Adrenal gland (tissue), 5 donors: ENCODE measurements around the gene OSBP.

ENCODE experiments used
- POLR2A ChIP-seq, 2 donors: fragments of 450-650 bp; IDR thresholded peaks; one replicate each; pipeline ENCODE4 v1.6.1; 2017; ENCODE audit warnings: antibody characterized with exemption in 2 of 2, mild to moderate bottlenecking in 2 of 2, moderate library complexity in 1 of 2
- TF ChIP-seq, protein P1 (sequence below), 6 experiments: fragments of 450-650 bp in 4 of 6; fragments of 200-600 bp in 2 of 6; sonication (generic) in 1 of 6; IDR thresholded peaks; 1 replicate in 5 of 6; 2 replicates in 1 of 6; pipeline versions ENCODE4 v1.5.1 to v1.8.0; 2016 to 2021; ENCODE audit warnings: antibody characterized with exemption in 6 of 6, mild to moderate bottlenecking in 2 of 6, moderate library complexity in 1 of 6
- donor health status: DM: no; HTN: no; CAD: no.

- TF ChIP-seq, protein P1, sequence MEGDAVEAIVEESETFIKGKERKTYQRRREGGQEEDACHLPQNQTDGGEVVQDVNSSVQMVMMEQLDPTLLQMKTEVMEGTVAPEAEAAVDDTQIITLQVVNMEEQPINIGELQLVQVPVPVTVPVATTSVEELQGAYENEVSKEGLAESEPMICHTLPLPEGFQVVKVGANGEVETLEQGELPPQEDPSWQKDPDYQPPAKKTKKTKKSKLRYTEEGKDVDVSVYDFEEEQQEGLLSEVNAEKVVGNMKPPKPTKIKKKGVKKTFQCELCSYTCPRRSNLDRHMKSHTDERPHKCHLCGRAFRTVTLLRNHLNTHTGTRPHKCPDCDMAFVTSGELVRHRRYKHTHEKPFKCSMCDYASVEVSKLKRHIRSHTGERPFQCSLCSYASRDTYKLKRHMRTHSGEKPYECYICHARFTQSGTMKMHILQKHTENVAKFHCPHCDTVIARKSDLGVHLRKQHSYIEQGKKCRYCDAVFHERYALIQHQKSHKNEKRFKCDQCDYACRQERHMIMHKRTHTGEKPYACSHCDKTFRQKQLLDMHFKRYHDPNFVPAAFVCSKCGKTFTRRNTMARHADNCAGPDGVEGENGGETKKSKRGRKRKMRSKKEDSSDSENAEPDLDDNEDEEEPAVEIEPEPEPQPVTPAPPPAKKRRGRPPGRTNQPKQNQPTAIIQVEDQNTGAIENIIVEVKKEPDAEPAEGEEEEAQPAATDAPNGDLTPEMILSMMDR (IDR thresholded peaks at IDR 0.05) = no peak
- TF ChIP-seq POLR2A (IDR thresholded peaks at IDR 0.05) = no peak
These were observed 14.4 kb upstream of the OSBP start for GRCh38 chr11:59629996-59630395.
